Measurements from ENCODE around the gene SORCS3. TPM values are rescaled to one million over a fixed set of nuclear protein-coding genes. Genes with fewer than 3 reads are reported as not detected.
A peak's percentile ranks its signal among the peaks of the same experiment; 100 is the strongest.

Gene SORCS3
- total RNA-seq, 3 donors from 2014 or later (not counting 1 experiment from before 2014, with no cell fraction given) = 0.05 to 0.09 TPM; not detected in 1

DNA sequence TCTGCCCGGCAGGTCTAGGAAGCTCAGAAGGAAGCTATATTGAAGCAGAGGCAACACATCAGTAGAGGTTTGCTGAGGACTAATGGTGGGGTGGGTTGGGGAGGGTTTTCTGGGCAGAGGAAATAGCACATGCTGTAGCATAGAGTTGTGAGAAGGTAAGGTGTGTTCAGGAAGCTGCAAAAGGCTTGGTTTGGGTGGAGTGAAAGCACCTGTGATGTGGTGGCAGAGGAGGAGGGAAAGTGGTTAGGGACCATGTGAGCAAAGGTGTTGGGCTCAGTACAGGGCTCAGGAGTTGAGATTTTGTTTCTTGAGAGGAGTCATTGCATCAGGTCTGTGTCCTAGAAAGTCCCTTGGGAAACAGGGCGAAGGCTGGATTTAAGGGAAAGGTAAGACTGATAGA is 294.6 kb downstream of the SORCS3 start:
- Mint-ChIP-seq H3K27ac (no peak overlapping the region), H3K4me3 (no peak overlapping the region), H3K9me3 (no peaks in the 10 kb centered on the region), H3K4me1 (no peaks in the 10 kb centered on the region), H3K27me3 (ENCODE audit: low read depth in 2 of 2) (no peaks in the 10 kb centered on the region), H3K36me3 (no peaks in the 10 kb centered on the region)
- TF ChIP-seq CTCF (IDR thresholded peaks at IDR 0.05) = no peak
- no peak for ATAC-seq
- intact Hi-C loops (cut with micrococcal nuclease) = no loop called here
- 63% methylated on average over 2 of the region's 2 CpGs for WGBS (ENCODE audit: insufficient coverage)
- Histone ChIP-seq H3K9me3 (ENCODE audit: control insufficient read depth, insufficient read depth, low read length) (no peaks in the 10 kb centered on the region), H3K27ac (ENCODE audit: low read length) (no peak overlapping the region), H3K4me3 (ENCODE audit: low read length) (no peak overlapping the region), H3K4me1 (ENCODE audit: control insufficient read depth, insufficient read depth, low read length) (no peaks in the 10 kb centered on the region), H3K36me3 (ENCODE audit: control insufficient read depth, insufficient read depth, low read length) (no peaks in the 10 kb centered on the region), H3K27me3 (ENCODE audit: control insufficient read depth, insufficient read depth, low read length) (no peaks in the 10 kb centered on the region)
- peak in 1 of 2 donors; percentile 42 for DNase-seq

DNA sequence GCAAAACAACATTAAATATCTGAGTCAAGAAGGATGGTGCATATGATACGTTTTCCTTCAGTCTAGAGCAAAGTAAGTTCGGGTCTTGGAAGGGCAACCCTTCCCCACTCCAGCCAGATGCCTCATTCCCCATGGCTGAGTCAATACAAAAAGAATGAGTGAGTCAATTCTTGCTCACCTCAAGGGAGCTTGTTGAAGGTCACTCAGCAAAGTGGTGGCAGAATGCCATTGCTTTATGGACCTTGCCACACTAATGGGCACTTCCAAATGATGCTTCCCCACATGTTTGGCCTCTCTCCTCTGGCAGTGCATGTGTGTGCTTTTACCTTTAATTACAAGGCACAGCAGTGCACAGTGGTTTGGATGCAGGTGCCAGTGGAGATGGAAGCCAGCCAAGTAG is 296.5 kb downstream of the SORCS3 start:
- no peaks in the 10 kb centered on the region for H3K4me1 ChIP-seq (ENCODE audit: control insufficient read depth, insufficient read depth, low read length)
- Mint-ChIP-seq H3K36me3 (no peaks in the 10 kb centered on the region), H3K27me3 (ENCODE audit: low read depth in 2 of 2) (no peaks in the 10 kb centered on the region), H3K4me3 (no peak overlapping the region), H3K27ac (no peak overlapping the region), H3K9me3 (no peaks in the 10 kb centered on the region), H3K4me1 (no peaks in the 10 kb centered on the region)
- no peak for TF ChIP-seq CTCF (IDR thresholded peaks at IDR 0.05)
- H3K27me3 ChIP-seq (ENCODE audit: control insufficient read depth, insufficient read depth, low read length) = no peaks in the 10 kb centered on the region
- H3K9me3 ChIP-seq (ENCODE audit: control insufficient read depth, insufficient read depth, low read length) = no peaks in the 10 kb centered on the region
- no peaks in the 10 kb centered on the region for H3K36me3 ChIP-seq (ENCODE audit: control insufficient read depth, insufficient read depth, low read length)
- WGBS (ENCODE audit: insufficient coverage) = 78% methylated on average over 2 of the region's 2 CpGs
- intact Hi-C loops (cut with micrococcal nuclease) = no loop called here
- ATAC-seq (no peak), DNase-seq (no peak)
- H3K27ac ChIP-seq (ENCODE audit: low read length) = no peak overlapping the region
- H3K4me3 ChIP-seq (ENCODE audit: low read length) = no peak overlapping the region

- intact Hi-C loops (cut with micrococcal nuclease) = no loop called here
- Mint-ChIP-seq H3K27me3 (ENCODE audit: low read depth in 2 of 2) (no peaks in the 10 kb centered on the region), H3K4me3 (no peak overlapping the region), H3K4me1 (no peaks in the 10 kb centered on the region), H3K9me3 (no peaks in the 10 kb centered on the region), H3K27ac (no peak overlapping the region), H3K36me3 (no peaks in the 10 kb centered on the region)
- no peak for DNase-seq
- Histone ChIP-seq H3K4me1 (ENCODE audit: control insufficient read depth, insufficient read depth, low read length) (no peaks in the 10 kb centered on the region), H3K36me3 (ENCODE audit: control insufficient read depth, insufficient read depth, low read length) (no peaks in the 10 kb centered on the region), H3K9me3 (ENCODE audit: control insufficient read depth, insufficient read depth, low read length) (no peaks in the 10 kb centered on the region), H3K27me3 (ENCODE audit: control insufficient read depth, insufficient read depth, low read length) (no peaks in the 10 kb centered on the region), H3K4me3 (ENCODE audit: low read length) (no peak overlapping the region), H3K27ac (ENCODE audit: low read length) (no peak overlapping the region)
- TF ChIP-seq CTCF (IDR thresholded peaks at IDR 0.05) = no peak
- no peak for ATAC-seq
- 75% methylated on average over 4 of the region's 4 CpGs for WGBS (ENCODE audit: insufficient coverage)
Measured at GRCh38 chr10:104938031-104938430, 296.9 kb downstream of the SORCS3 start.

DNA sequence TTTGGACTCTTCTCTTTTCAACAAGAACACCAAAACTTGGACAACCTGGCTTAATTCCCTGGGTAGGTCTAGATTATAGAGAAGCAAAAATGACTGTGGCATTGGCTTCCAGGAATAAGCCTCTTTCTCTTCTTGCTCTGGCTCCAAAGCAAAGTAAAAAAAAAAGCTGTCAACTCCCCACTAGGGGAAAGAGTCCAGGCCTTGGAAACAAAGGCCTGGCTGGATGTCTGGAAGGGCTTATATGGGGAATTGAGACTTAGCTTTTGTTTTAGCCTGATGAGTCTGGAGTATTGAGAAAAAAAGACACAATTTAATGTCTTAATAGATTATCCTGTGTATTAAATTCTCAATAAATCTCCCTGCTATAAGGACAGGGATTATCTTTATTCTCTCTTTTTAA is 300.6 kb downstream of the SORCS3 start:
- Histone ChIP-seq H3K36me3 (ENCODE audit: control insufficient read depth, insufficient read depth, low read length) (no peaks in the 10 kb centered on the region), H3K27ac (ENCODE audit: low read length) (no peak overlapping the region), H3K9me3 (ENCODE audit: control insufficient read depth, insufficient read depth, low read length) (no peaks in the 10 kb centered on the region), H3K27me3 (ENCODE audit: control insufficient read depth, insufficient read depth, low read length) (no peaks in the 10 kb centered on the region), H3K4me3 (ENCODE audit: low read length) (no peak overlapping the region), H3K4me1 (ENCODE audit: control insufficient read depth, insufficient read depth, low read length) (no peaks in the 10 kb centered on the region)
- Mint-ChIP-seq H3K27ac (no peak overlapping the region), H3K4me1 (no peaks in the 10 kb centered on the region), H3K27me3 (ENCODE audit: low read depth in 2 of 2) (no peaks in the 10 kb centered on the region), H3K4me3 (no peak overlapping the region), H3K36me3 (no peaks in the 10 kb centered on the region), H3K9me3 (no peaks in the 10 kb centered on the region)
- intact Hi-C loops (cut with micrococcal nuclease) = no loop called here
- no peak for DNase-seq
- TF ChIP-seq CTCF (IDR thresholded peaks at IDR 0.05) = no peak
- ATAC-seq = no peak

All from natural killer cell (primary cell).